Osteoblast (primary cell): Measurements from ENCODE around the gene ANKRD24. TPM values are rescaled to one million over a fixed set of nuclear protein-coding genes. Genes with fewer than 3 reads are reported as not detected.

Experiments used
- DNase-seq: peaks from one replicate; pipeline ENCODE4 v3.0.0; 2011; ENCODE audit warnings: low spot score, mixed read lengths; ENCODE audit not compliant: insufficient read length; ENCODE audit errors: missing footprints
- H2AFZ ChIP-seq: 2 replicates; pipeline ENCODE4 v1.6.0; 2011; ENCODE audit warnings: mild to moderate bottlenecking, low read length
- H3K27ac ChIP-seq: 2 replicates; pipeline ENCODE4 v1.5.1; 2011; ENCODE audit warnings: mild to moderate bottlenecking, low read depth, low read length, moderate library complexity
- H3K27me3 ChIP-seq: 2 replicates; pipeline ENCODE4 v1.6.0; 2012; ENCODE audit warnings: mild to moderate bottlenecking, control low read depth, inconsistent platforms, low read length, moderate library complexity; ENCODE audit not compliant: insufficient read depth
- H3K36me3 ChIP-seq: 2 replicates; pipeline ENCODE4 v1.5.1; 2011; ENCODE audit warnings: mild to moderate bottlenecking, low read length, control low read depth, moderate library complexity; ENCODE audit not compliant: insufficient read depth
- H3K4me1 ChIP-seq: 2 replicates; pipeline ENCODE4 v1.5.1; 2011; ENCODE audit warnings: mild to moderate bottlenecking, low read length, control low read depth, moderate library complexity; ENCODE audit not compliant: insufficient read depth
- H3K4me2 ChIP-seq: 2 replicates; pipeline ENCODE4 v1.6.0; 2011; ENCODE audit warnings: mild to moderate bottlenecking, low read length; ENCODE audit not compliant: insufficient read depth
- H3K4me3 ChIP-seq: fragments of 200-600 bp; sonication (generic); 3 replicates; pipeline ENCODE4 v1.5.1; 2012; ENCODE audit warnings: mild to moderate bottlenecking, low read length, inconsistent platforms; ENCODE audit not compliant: insufficient read depth
- H3K79me2 ChIP-seq: 2 replicates; pipeline ENCODE4 v1.6.0; 2012; ENCODE audit warnings: mild to moderate bottlenecking, low read length, control low read depth, inconsistent platforms; ENCODE audit not compliant: insufficient read depth
- H3K9me3 ChIP-seq: 2 replicates; pipeline ENCODE4 v1.5.1; 2011; ENCODE audit warnings: low read depth, low read length, control low read depth
- H4K20me1 ChIP-seq: 2 replicates; pipeline ENCODE4 v1.6.0; 2012; ENCODE audit warnings: mild to moderate bottlenecking, low read length, control low read depth; ENCODE audit not compliant: insufficient read depth
- CTCF ChIP-seq: IDR thresholded peaks from 2 replicates; pipeline ENCODE4 v1.5.1; 2011; ENCODE audit warnings: mild to moderate bottlenecking, low read depth, low read length, moderate library complexity; ENCODE audit errors: extremely low read depth
- total RNA-seq: library from RNA; depleted of rRNA; stranded (reverse); fragments of >200 nt; gene quantifications from 2 replicates; pipeline ENCODE4 v1.2.3, GENCODE V29; 2012

Gene ANKRD24
- total RNA-seq, 1 donor: 0.72 TPM

DNA sequence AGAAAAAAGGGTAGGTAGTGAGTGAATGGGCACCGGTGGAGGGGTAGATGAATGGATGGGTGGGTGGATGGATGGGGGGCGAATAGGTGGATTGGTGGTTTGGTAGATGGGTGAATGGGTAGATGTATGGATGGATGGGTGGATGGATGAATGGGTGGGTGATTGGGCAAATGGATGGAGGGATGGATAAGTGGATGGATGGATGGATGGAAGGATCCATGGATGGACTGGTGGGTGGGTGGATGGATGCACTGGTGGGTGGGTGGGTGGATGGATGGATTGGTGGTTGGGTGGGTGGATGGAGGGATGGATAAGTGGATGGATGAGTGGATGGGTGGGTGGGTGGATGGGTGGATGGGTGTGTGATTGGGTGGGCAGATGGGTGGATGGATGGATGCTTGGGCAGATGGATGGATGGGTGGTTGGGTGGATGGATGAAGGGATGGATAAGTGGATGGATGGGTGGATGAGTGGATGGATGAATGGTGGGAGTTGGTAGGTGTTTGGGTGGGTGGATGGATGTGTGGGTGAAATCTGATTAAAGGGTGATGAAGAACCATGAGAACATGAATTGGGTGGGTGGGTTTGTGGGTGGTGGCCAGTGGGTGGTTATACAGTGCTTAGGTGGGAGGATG is 2.3 kb downstream of the ANKRD24 start:
- no peak overlapping the region for H2AFZ ChIP-seq
- no peak overlapping the region for H3K4me2 ChIP-seq
- peak; percentile 71 for DNase-seq
- peaks cover 17% of the 10 kb centered on the region for H3K79me2 ChIP-seq
- peaks cover 11% of the 10 kb centered on the region for H3K4me1 ChIP-seq
- peaks cover 4% of the 10 kb centered on the region for H4K20me1 ChIP-seq
- H3K9me3 ChIP-seq: no peaks in the 10 kb centered on the region
- TF ChIP-seq CTCF: no peak
- no peaks in the 10 kb centered on the region for H3K27me3 ChIP-seq
- peaks cover 6% of the 10 kb centered on the region for H3K36me3 ChIP-seq
- no peak overlapping the region for H3K27ac ChIP-seq
- no peak overlapping the region for H3K4me3 ChIP-seq

DNA sequence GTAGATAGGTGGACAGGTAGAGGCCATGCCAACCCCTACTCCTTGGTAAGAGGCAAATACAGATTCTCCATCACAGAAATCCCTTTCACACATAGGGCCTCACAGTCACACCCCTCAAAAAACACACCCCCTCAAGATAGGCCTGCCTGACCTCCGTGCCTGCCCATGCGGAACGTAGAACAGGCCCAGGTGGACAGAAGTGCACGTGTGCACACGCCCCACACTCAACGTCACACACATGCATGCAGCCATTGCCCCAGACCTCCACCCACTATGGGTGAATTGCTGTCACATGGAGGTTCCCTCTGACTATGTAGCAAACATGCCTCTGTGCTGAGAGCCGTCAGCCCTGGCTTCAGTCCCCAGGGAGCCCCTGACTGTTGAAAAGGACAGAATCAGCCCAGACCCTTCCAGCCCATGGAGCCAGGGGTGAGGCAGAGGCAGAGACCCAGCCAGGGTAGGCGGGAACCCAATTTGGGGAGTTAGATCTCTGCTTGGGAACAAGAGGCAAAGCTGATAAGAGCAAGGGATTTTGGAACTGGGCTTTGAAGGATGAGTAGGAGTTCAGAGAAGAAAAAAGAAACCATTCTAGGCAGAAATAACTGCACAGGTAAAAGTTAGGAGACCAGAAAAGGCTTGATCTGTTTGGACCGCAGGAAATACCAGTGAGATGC is 3.1 kb downstream of the ANKRD24 start:
- Histone ChIP-seq H3K27ac (no peak overlapping the region), H3K4me3 (no peak overlapping the region), H3K27me3 (no peaks in the 10 kb centered on the region), H2AFZ (no peak overlapping the region), H3K9me3 (no peaks in the 10 kb centered on the region), H4K20me1 (peaks cover 4% of the 10 kb centered on the region), H3K4me2 (no peak overlapping the region), H3K79me2 (peaks cover 16% of the 10 kb centered on the region), H3K36me3 (peaks cover 1% of the 10 kb centered on the region), H3K4me1 (peaks cover 11% of the 10 kb centered on the region)
- DNase-seq: peak; percentile 56
- no peak for TF ChIP-seq CTCF

DNA sequence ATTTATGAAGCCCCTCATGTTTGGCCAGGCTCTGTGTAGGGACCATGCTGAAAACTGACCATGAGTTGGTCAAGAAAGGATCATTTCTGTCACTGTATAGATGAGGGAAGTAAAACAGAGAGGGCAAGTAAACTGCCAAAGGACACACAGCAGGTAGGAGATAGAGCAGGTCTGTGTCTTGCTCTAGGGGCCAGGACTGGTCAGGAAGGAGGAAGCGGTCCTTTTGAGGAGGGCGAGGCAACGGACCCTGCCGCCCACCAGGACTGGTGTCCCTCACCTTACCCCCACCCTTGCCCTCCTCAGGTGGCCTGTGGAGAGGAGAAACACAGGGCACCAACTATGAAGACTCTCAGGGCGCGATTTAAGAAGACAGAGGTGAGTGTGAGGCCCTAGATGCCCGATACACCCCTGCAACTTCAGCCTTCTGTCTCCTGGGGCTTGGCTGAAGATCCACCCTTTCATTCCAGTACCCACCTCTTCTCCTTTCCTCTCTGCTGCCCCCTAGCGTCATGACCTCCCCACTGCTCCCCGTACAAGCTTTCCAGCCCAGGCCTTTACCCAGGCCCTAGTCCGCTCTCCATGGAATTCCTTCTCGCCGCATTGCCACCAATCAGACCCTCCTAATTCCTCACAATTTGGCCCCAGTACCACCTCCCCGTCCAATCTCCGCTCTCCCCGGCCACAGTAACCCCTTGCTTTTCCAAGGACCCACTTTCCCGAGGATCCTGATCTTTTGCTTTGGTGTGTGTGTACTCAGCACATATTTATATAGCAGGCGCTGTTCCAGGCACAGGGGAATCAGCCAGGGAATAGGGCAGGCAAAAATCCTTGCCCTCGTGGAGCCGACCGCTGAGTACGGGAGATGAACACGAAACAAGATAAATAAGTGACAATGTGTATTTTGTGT is 3.9 kb downstream of the ANKRD24 start:
- Histone ChIP-seq H3K9me3 (no peaks in the 10 kb centered on the region), H3K4me1 (peaks cover 7% of the 10 kb centered on the region), H3K27ac (no peak overlapping the region), H3K79me2 (peaks cover 8% of the 10 kb centered on the region), H3K4me2 (no peak overlapping the region), H3K4me3 (no peak overlapping the region), H3K36me3 (no peaks in the 10 kb centered on the region), H4K20me1 (no peaks in the 10 kb centered on the region), H2AFZ (no peak overlapping the region), H3K27me3 (no peaks in the 10 kb centered on the region)
- peak; percentile 95 for DNase-seq
- peak; percentile 91 for TF ChIP-seq CTCF
